IMR-90 (cell line): ENCODE data around the gene CDHR3. TPM values are rescaled to one million over a fixed set of nuclear protein-coding genes. Genes with fewer than 3 reads are reported as not detected.

ENCODE experiments used
- ATAC-seq: fragments of 200-7000 bp; cut with Tn5 transposase; 2 replicates; pipeline ENCODE4 v1.9.1; 2020; ENCODE audit warnings: low read depth, mild to moderate bottlenecking, moderate library complexity
- BruUV-seq: library from RNA; stranded (reverse); fragments of 400-500 nt; replicated peaks from 2 replicates; lab custom pipeline; 2021; lab: Mats Ljungman, UMichigan
- CTCF ChIA-PET: fragments of 300-600 bp; formaldehyde crosslinking; extraction: SDS; loops from one replicate; lab custom pipeline; 2021; ENCODE audit warnings: antibody characterized with exemption; lab: Yijun Ruan, JAX
- POLR2A ChIA-PET: fragments of 300-600 bp; sonication (Branson Sonifier 250); formaldehyde crosslinking; loops from one replicate; lab custom pipeline; 2022; ENCODE audit warnings: antibody characterized with exemption; ENCODE audit not compliant: unreplicated experiment; lab: Charles Lee
- DNase-seq: peaks from one replicate; pipeline ENCODE4 v3.0.0; 2013
- H2AFZ ChIP-seq: replicated peaks from 2 replicates; pipeline ENCODE3; 2013; ENCODE audit warnings: low read length, mild to moderate bottlenecking; ENCODE audit not compliant: poor library complexity
- H2AK5ac ChIP-seq: 2 replicates; pipeline ENCODE4 v1.6.1; 2013; ENCODE audit warnings: low read depth, low read length, inconsistent platforms
- H2AK9ac ChIP-seq: replicated peaks from 2 replicates; pipeline ENCODE3; 2013; ENCODE audit warnings: mild to moderate bottlenecking, low read depth, low read length, moderate library complexity; ENCODE audit not compliant: poor library complexity
- H2BK120ac ChIP-seq: 2 replicates; pipeline ENCODE4 v1.6.1; 2013; ENCODE audit warnings: low read depth, low read length, inconsistent platforms
- H2BK15ac ChIP-seq: 3 replicates; pipeline ENCODE4 v1.6.1; 2013; ENCODE audit warnings: low read depth, low read length, inconsistent platforms
- H2BK20ac ChIP-seq: 2 replicates; pipeline ENCODE4 v1.6.1; 2013; ENCODE audit warnings: low read depth, mild to moderate bottlenecking, inconsistent platforms, low read length, moderate library complexity
- H2BK5ac ChIP-seq: 2 replicates; pipeline ENCODE4 v1.6.1; 2013; ENCODE audit warnings: mild to moderate bottlenecking, low read depth, low read length, inconsistent platforms; ENCODE audit not compliant: poor library complexity, severe bottlenecking
- H3K14ac ChIP-seq: replicated peaks from 2 replicates; pipeline ENCODE4 v1.6.1; 2013; ENCODE audit warnings: low read depth, low read length, inconsistent platforms
- H3K18ac ChIP-seq: 2 replicates; pipeline ENCODE4 v1.6.1; 2013; ENCODE audit warnings: low read depth, low read length, control low read depth
- H3K23ac ChIP-seq: 2 replicates; pipeline ENCODE4 v1.6.1; 2013; ENCODE audit warnings: low read depth, low read length, inconsistent platforms
- H3K27ac ChIP-seq: 2 replicates; pipeline ENCODE4 v1.5.1; 2013; ENCODE audit warnings: mild to moderate bottlenecking, control low read depth, low read length; ENCODE audit not compliant: insufficient read depth
- H3K27me3 ChIP-seq: 2 replicates; pipeline ENCODE4 v1.6.1; 2013; ENCODE audit warnings: low read length; ENCODE audit not compliant: control insufficient read depth, insufficient read depth
- H3K36me3 ChIP-seq: 2 replicates; pipeline ENCODE4 v1.6.1; 2013; ENCODE audit warnings: low read length, mixed read lengths; ENCODE audit not compliant: control insufficient read depth, insufficient read depth
- H3K4ac ChIP-seq: 2 replicates; pipeline ENCODE4 v1.6.1; 2013; ENCODE audit warnings: low read depth, low read length, inconsistent platforms
- H3K4me1 ChIP-seq: 2 replicates; pipeline ENCODE4 v1.6.1; 2013; ENCODE audit warnings: low read length, mixed read lengths; ENCODE audit not compliant: control insufficient read depth, insufficient read depth
- H3K4me2 ChIP-seq: 2 replicates; pipeline ENCODE4 v1.6.1; 2013; ENCODE audit warnings: low read depth, mild to moderate bottlenecking, control low read depth, low read length, moderate library complexity
- H3K4me3 ChIP-seq: 2 replicates; pipeline ENCODE4 v1.5.1; 2013; ENCODE audit warnings: low read depth, mild to moderate bottlenecking, control low read depth, low read length, moderate library complexity; ENCODE audit not compliant: insufficient read depth
- H3K56ac ChIP-seq: 2 replicates; pipeline ENCODE4 v1.6.1; 2013; ENCODE audit warnings: low read length, inconsistent platforms; ENCODE audit not compliant: insufficient read depth; ENCODE audit errors: extremely low read depth
- H3K79me1 ChIP-seq, 2 experiments: 2 replicates each; pipeline ENCODE4 v1.6.1; 2013; ENCODE audit warnings: low read length in 2 of 2, inconsistent platforms in 1 of 2, low read depth in 1 of 2
- H3K9ac ChIP-seq: 2 replicates; pipeline ENCODE4 v1.6.1; 2013; ENCODE audit warnings: low read depth, low read length, control low read depth
- H3K9me1 ChIP-seq: 2 replicates; pipeline ENCODE4 v1.6.1; 2013; ENCODE audit warnings: low read length, inconsistent platforms; ENCODE audit not compliant: insufficient read depth
- H3K9me3 ChIP-seq: 2 replicates; pipeline ENCODE4 v1.6.1; 2013; ENCODE audit warnings: low read length; ENCODE audit not compliant: control insufficient read depth, insufficient read depth
- H4K20me1 ChIP-seq: 2 replicates; pipeline ENCODE4 v1.6.1; 2013; ENCODE audit warnings: low read length, inconsistent platforms; ENCODE audit not compliant: insufficient read depth
- H4K5ac ChIP-seq: 2 replicates; pipeline ENCODE4 v1.6.1; 2013; ENCODE audit warnings: mild to moderate bottlenecking, low read depth, low read length, control low read depth
- H4K8ac ChIP-seq, 2 experiments: 2 replicates each; pipeline ENCODE4 v1.6.1; 2013; ENCODE audit warnings: low read depth in 2 of 2, low read length in 2 of 2, control low read depth in 1 of 2, inconsistent platforms in 1 of 2
- H4K91ac ChIP-seq: 2 replicates; pipeline ENCODE4 v1.6.1; 2013; ENCODE audit warnings: low read depth, low read length, inconsistent platforms; ENCODE audit not compliant: insufficient read depth
- BHLHE40 ChIP-seq: fragments of 150-350 bp; IDR thresholded peaks from 2 replicates; pipeline ENCODE4 v1.6.1; 2016; ENCODE audit warnings: mild to moderate bottlenecking, low read depth, low read length
- CEBPB ChIP-seq: IDR thresholded peaks from 2 replicates; pipeline ENCODE4 v1.6.1; 2012; ENCODE audit warnings: low read depth, low read length, improper control_type of control experiment
- CHD1 ChIP-seq: IDR thresholded peaks from 2 replicates; pipeline ENCODE4 v1.6.1; 2012; ENCODE audit warnings: low read depth, low read length, improper control_type of control experiment
- CTCF ChIP-seq: conservative IDR thresholded peaks from 2 replicates; pipeline ENCODE4 v1.5.1; 2012; ENCODE audit warnings: mild to moderate bottlenecking, low read depth, low read length, improper control_type of control experiment
- ELK1 ChIP-seq: fragments of 150-350 bp; IDR thresholded peaks from 2 replicates; pipeline ENCODE4 v1.6.1; 2016; ENCODE audit warnings: low read depth, mild to moderate bottlenecking, low read length, moderate library complexity, borderline replicate concordance
- MAFK ChIP-seq: IDR thresholded peaks from 2 replicates; pipeline ENCODE4 v1.6.1; 2012; ENCODE audit warnings: low read depth, low read length, improper control_type of control experiment
- MAZ ChIP-seq: IDR thresholded peaks from 2 replicates; pipeline ENCODE4 v1.6.1; 2012; ENCODE audit warnings: low read depth, mild to moderate bottlenecking, low read length, improper control_type of control experiment, moderate library complexity, borderline replicate concordance
- MXI1 ChIP-seq: IDR thresholded peaks from 2 replicates; pipeline ENCODE4 v1.6.1; 2012; ENCODE audit warnings: low read depth, mild to moderate bottlenecking, low read length, moderate library complexity, borderline replicate concordance
- NFE2L2 ChIP-seq: fragments of 150-350 bp; IDR thresholded peaks from 2 replicates; pipeline ENCODE4 v1.6.1; 2016; ENCODE audit warnings: low read depth, mild to moderate bottlenecking, low read length
- POLR2A ChIP-seq: IDR thresholded peaks from 2 replicates; pipeline ENCODE4 v1.6.1; 2012; ENCODE audit warnings: mild to moderate bottlenecking, low read depth, low read length
- RAD21 ChIP-seq: IDR thresholded peaks from 2 replicates; pipeline ENCODE4 v1.6.1; 2012; ENCODE audit warnings: low read length, improper control_type of control experiment
- RCOR1 ChIP-seq: IDR thresholded peaks from 2 replicates; pipeline ENCODE4 v1.6.1; 2012; ENCODE audit warnings: mild to moderate bottlenecking, low read length, improper control_type of control experiment; ENCODE audit not compliant: insufficient replicate concordance
- RFX5 ChIP-seq: IDR thresholded peaks from 2 replicates; pipeline ENCODE4 v1.8.0; 2012; ENCODE audit warnings: low read depth, mild to moderate bottlenecking, low read length, moderate library complexity
- SMC3 ChIP-seq: fragments of 150-350 bp; IDR thresholded peaks from 2 replicates; pipeline ENCODE4 v1.6.1; 2016; ENCODE audit warnings: low read depth, mild to moderate bottlenecking, antibody characterized with exemption, low read length, moderate library complexity
- USF2 ChIP-seq: fragments of 150-350 bp; IDR thresholded peaks from 2 replicates; pipeline ENCODE4 v1.6.1; 2017; ENCODE audit warnings: mild to moderate bottlenecking, antibody characterized with exemption, low read length, low read depth
- WGBS, 2 experiments: methylation state at CpG; one replicate each; pipeline versions ENCODE4 v1.1.5 to v1.1.7; 2013; ENCODE audit warnings: missing lambda C conversion rate in 2 of 2; ENCODE audit not compliant: insufficient read length in 1 of 2; ENCODE audit errors: extremely low coverage in 2 of 2; 5-methylcytosine and 5-hydroxymethylcytosine counted together
- dilution Hi-C: fragments of 300-500 bp; cut with HindIII; formaldehyde crosslinking; loops from one replicate; pipeline ENCODE4 v1.14.3; 2018; ENCODE audit warnings: low sequenced_read_pairs; ENCODE audit not compliant: unreplicated experiment
- in situ Hi-C: fragments of 300-500 bp; cut with MboI; formaldehyde crosslinking; loops from 3 replicates; pipeline ENCODE4 v1.14.3; 2019; ENCODE audit warnings: low sequenced_read_pairs, inconsistent platforms, mixed read lengths
- intact Hi-C: fragments of 100-400 bp; cut with micrococcal nuclease; formaldehyde crosslinking; loops from 2 replicates; pipeline ENCODE4 v1.10.0; 2022
- polyA plus RNA-seq, 3 experiments: library from polyadenylated mRNA; depleted of rRNA; stranded (reverse); fragments of >200 nt; gene quantifications; 2 replicates each; pipeline ENCODE4 v1.2.3, GENCODE V29; 2012; ENCODE audit warnings: low replicate concordance in 1 of 3
- total RNA-seq: library from RNA; depleted of rRNA; stranded (reverse); fragments of >200 nt; gene quantifications from 2 replicates; pipeline ENCODE4 v1.2.3, GENCODE V29; 2012

Gene CDHR3
- total and polyA plus RNA-seq, 2 of the 4 experiments (the other 2 are of a cell fraction), result 0.96 to 1.6 TPM

GRCh38 chr7:105978035-105978434 is 15.0 kb downstream of the CDHR3 start:
- no TSS peak for BruUV-seq
- ChIA-PET POLR2A (no interaction called here), CTCF (no interaction called here)
- Histone ChIP-seq H3K4me1 (peaks cover 3% of the 10 kb centered on the region; the same call in 1 of the 2 replicates), H3K4me3 (no peak overlapping the region), H3K23ac (no peak overlapping the region), H2BK5ac (no peak overlapping the region), H4K91ac (no peak overlapping the region), H2BK20ac (no peak overlapping the region), H3K18ac (no peak overlapping the region), H3K56ac (no peak overlapping the region), H2BK120ac (no peak overlapping the region), H3K9ac (no peak overlapping the region), H2BK15ac (no peak overlapping the region), H3K4me2 (no peak overlapping the region), H2AK5ac (no peak overlapping the region), H3K4ac (no peak overlapping the region), H3K9me1 (0 out of 2 replicates have a peak, but pooled peaks cover 6% of the 10 kb centered on the region), H3K27me3 (peaks cover 6% of the 10 kb centered on the region), H4K20me1 (no peaks in the 10 kb centered on the region), H4K5ac (no peak overlapping the region), H2AK9ac (no peak overlapping the region), H3K36me3 (no peaks in the 10 kb centered on the region), H4K8ac (no peak overlapping the region), H3K79me1 (no peaks in the 10 kb centered on the region), H2AFZ (no peak overlapping the region), H3K27ac (no peak overlapping the region), H3K9me3 (no peaks in the 10 kb centered on the region), H3K14ac (no peak overlapping the region)
- ATAC-seq (no peak), DNase-seq (no peak)
- TF ChIP-seq CTCF, result no peak
- TF ChIP-seq MXI1, result no peak
- TF ChIP-seq ELK1, result no peak
- TF ChIP-seq RAD21, result no peak
- TF ChIP-seq RCOR1, result no peak
- TF ChIP-seq MAFK, result no peak
- TF ChIP-seq POLR2A, result no peak
- no peak for TF ChIP-seq NFE2L2
- TF ChIP-seq CEBPB, result no peak
- no peak for TF ChIP-seq MAZ
- no peak for TF ChIP-seq SMC3
- no peak for TF ChIP-seq BHLHE40
- no peak for TF ChIP-seq USF2
- no peak for TF ChIP-seq CHD1
- no peak for TF ChIP-seq RFX5
- in situ Hi-C loops (no loop called here), dilution Hi-C loops (no loop called here), intact Hi-C loops (no loop called here)
- no CpG with 5 or more reads among the region's 3 CpGs for WGBS, 2 experiments
